HG03558 (cell line): ENCODE measurements around the gene TMEM106C.
A peak's percentile ranks its signal among the peaks of the same experiment; 100 is the strongest.

Experiments
- ATAC-seq: cut with Tn5 transposase; IDR thresholded peaks from one replicate; pipeline ENCODE4 v1.9.1; 2021; ENCODE audit warnings: moderate number of reproducible peaks; ENCODE audit not compliant: unreplicated experiment; ENCODE audit errors: extremely low read depth

TMEM106C gene

GRCh38 chr12:47990351-47991105 lies 27.1 kb downstream of the TMEM106C start:
- peak; percentile 89 for ATAC-seq

GRCh38 chr12:47991106-47992061 lies 28.0 kb downstream of the TMEM106C start:
- ATAC-seq = no peak

DNA sequence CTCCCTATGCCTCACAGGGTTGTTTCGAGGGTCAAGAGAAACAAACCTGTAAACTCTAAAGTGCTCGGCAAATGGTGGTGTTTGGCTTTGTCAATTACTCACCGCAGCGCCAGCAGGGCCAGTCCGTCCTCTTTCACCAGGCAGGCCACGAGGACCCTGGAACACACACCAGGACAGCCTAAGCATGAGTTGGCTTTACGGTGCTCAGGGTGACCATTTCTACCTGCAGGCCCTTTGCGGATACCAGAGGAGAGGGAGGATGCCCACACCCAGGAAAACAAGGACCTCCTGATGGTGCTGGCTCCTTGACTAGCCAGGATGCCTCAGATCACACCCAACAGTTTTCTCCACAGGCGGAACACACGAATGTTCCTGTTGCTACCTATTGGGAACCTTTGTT lies 29.4 kb downstream of the TMEM106C start:
- no peak for ATAC-seq

DNA sequence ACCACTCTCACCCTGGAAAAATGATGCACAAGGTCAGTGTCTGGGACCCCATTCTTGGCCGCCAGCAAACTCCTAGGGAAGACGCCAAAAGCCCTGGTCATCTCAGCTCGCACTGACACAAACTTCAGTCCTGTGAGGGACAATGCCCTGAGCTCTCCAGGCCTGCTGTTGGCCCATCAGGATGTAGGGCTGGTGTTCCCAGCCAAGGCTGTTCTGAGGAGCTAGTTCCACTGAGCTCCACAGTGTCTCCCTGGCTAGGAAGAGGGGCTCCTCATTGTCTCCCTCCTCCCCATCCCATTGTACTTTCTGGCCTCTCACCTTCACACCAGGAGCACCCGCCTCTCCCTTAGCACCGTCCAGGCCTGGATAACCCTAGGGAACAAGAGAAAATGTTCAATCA lies 30.1 kb downstream of the TMEM106C start:
- ATAC-seq = no peak

- no peak for ATAC-seq
Observed at GRCh38 chr12:47995981-47996401, 32.6 kb downstream of the TMEM106C start.

DNA sequence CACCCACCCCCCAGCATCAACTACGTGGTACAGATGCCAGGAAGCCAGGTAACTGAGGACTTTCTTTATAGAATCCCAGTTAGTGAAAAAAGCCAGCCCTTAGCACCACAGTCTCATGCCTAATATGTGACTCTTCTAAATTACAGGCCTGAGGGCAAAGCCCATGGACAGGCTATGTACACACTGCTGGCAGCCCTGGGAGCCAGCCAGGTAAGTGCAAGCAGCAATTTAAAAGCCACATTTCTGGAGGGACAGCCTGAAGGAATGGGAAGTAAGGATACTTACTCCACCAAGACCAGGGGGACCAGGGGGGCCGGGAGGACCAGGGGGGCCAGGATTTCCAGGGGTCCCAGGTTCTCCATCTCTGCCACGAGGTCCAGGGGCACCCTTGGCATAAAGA lies 33.9 kb downstream of the TMEM106C start:
- ATAC-seq = no peak

GRCh38 chr12:47999816-48000215 lies 36.4 kb downstream of the TMEM106C start:
- no peak for ATAC-seq

- no peak for ATAC-seq
Observed at GRCh38 chr12:48000878-48001504, 37.6 kb downstream of the TMEM106C start.

DNA sequence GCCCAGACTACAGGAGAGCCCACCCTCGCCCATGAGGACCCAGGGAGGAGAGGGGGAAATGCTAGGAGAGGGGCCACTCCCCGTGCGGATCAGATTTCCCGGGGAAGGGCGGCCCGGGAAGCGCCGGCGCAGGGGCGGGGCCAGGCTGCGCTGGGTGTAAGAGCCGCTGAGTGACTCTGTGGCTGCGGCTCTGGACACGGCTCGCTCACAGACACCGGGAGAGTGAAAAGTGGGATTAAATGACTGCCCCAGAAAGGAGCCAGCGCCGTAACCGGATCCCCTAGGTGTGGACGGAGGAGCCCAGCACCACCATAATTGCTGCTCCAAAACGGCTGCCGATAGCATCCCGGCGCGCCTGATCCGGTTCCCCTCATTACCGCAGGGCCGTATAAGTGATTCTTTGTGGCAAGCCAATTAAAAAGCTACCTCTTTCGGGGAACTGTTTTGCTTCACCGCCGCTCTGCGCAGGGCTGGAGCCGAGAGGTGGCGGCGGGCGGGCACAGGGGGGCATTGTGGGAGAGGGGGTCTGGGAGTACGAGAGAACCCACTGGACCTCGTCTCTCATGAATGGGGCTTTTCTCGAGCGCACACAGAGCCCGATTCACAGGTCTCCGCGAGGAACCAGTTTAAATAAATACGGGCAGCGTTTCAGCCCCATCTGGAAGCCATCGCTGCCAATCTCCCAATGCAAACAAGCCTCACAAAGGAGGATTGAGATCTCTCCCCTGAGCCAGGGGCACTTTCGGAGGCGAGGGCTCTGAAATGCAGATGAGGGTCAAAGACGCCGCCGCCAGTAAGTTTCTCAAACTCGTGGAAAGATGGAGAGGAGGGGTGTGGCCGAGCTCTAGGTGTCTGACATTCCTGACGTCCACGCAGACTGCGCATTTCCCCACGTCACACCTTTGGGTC lies 38.4 kb downstream of the TMEM106C start:
- ATAC-seq = no peak

GRCh38 chr12:48002414-48002730 lies 39.0 kb downstream of the TMEM106C start:
- no peak for ATAC-seq

- ATAC-seq = no peak
Observed at GRCh38 chr12:48002773-48003218, 39.4 kb downstream of the TMEM106C start.

DNA sequence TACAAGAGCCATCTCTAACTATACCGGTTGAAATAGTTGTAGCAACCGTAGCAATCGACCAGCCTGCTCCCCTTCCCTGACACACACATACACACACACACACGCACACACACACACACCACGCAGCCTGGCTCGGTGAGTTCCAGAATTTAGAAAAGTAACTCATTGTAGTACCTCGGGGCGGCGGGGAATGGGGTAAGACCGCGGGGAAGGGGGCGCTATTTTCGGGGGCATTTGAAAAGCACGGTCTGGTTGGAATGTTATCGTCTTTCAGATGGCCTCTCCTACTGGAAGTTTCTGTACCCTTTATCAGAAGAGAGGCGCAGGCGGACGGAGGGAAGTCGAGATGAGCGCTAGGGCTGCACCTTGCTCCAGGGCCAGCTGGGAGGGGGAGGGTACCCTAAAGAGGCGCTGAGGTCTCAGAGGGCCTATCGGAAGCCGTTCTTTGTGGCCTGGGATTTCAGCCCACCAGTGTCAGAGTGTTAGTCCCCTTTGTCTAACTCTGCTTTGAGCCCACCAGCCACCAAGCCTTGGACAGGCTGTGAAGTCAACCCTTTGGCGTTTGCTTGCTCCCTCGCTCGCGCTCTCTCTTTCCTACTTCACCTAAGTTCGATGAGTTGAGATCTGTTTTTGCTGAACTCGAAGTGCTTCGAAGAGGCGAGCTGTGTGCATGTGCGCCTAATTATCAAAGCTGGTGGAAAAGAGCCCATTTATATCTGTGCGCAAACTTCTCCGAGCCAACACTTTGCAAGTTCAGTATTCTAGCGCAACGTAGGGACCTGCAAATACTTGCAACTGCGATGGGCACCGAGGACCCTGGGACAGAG lies 40.0 kb downstream of the TMEM106C start:
- ATAC-seq = no peak

DNA sequence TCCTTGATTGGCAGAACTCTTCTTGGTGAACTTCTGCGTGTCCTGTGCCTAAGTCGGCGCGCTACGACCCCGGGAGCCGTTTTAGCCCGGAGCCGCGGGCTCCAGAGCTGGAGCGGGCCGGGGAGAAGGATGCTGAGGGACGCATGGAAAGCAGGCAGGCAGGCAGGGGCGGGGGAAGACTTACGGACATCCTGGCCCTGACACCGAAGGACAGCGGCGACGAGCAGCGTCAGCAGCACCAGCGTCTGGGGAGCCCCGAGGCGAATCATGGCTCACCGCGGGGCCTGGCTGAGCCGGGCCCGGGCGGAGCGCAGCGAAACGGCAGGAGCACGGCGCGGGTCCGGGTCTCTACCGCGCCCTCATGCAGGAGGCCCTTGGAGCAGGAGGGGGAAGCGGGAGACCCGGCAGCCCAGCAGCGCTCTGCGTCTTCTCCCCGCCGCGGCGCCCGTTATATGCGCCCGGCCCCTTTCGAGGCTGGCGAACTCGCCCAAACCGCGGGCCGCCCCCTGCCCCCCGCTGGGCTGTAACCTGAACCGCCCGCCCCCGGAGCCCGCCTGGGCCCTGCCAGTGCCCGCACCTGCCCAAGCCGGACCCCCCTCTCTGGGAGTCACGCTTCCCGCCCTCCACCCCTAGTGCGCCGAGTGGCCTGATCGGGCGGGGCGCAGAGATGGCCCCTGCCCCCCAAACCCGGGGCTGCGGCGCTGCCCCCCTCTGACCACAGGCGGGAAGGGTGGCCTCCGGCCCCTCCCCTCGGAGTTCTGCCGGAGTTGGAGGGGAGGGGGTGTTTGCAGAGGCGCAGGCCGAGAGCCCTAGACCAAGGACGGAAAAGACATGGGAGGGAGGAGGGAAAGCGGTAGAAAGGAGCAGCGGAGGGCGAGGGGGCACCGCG lies 40.9 kb downstream of the TMEM106C start, which contains the start of gene COL2A1:
Gene COL2A1 (minus strand): TSS at position 424 of the 889 bp plus-strand sequence. CDS start 155 bp downstream, at position 269.
- no peak for ATAC-seq

DNA sequence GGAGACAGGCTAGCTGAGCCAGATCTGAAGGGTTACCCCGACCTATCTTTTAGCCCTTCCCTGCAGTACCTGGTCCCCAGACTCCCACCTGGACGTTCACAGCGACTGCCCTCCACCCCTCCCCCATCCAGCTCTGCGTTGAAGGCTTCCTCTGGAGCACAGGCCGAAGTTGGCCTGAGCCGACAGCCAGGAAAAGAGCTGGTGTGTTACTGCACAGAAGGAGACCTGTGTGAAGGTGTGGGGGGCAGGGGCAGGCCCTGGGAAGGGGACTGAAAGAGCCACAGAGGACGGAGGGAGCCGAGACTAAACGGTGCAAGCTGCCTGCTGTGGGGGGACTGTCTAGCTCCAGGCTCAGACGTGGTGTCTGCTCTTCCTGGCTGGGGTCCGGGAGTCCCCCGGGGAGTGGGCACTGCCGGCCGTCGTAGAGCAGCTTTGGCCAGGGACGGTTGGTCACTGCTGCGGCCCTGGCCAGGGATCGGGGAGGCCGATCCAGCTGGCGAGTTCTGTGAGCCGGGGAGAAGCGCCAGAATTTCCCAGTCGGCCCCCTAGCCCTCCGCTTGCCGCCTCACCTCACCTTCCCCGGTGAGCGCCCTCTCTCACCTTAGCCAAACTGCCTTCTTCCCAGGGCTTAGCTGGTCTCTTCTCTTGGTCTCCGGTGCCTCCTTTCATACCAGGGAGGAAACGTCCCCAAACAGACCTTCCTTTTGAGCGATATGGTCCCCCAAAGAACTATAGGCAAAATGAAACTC lies 41.8 kb downstream of the TMEM106C start:
- ATAC-seq = no peak

- ATAC-seq = no peak
Observed at GRCh38 chr12:48005750-48006021, 42.3 kb downstream of the TMEM106C start.

- ATAC-seq = no peak
Observed at GRCh38 chr12:48007206-48007605, 43.8 kb downstream of the TMEM106C start.

DNA sequence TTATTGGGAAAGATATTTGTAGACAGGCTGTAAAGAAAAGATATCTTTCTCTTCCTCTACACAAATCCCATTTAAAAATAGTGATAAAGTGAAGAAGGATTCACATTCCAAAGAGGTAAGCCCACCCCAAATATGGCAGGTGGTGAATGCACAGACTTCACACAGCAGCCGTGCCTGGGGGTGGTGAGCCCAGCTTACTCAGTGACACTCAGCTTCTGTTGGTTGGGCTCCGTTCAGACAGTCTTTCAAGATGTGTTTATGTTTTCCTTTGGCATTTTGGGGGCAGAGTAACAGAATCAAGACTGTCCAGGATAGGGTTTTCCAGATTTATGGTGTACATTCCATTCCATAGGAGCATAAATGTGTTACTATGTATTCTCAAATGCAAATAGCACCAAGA lies 45.0 kb downstream of the TMEM106C start:
- ATAC-seq = no peak

DNA sequence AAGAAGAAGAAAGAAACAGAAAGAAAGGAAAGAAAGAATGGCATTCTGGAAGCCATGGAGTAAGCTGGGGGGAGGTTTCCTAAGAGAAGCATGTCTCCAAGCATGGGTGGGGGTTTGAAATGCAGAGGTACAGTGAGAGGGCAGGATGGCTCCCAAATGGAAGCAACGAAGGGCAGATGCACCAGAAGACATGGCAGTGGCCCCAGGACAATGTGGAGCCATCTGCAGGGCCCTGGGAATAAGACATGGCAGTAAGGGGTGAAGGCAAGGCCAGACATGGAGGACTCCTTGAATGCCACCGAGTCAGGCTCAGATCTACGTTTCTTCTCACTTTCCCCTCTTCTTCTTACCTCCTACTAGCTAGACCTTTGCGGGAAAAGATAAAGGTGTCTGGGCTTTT lies 45.6 kb downstream of the TMEM106C start:
- ATAC-seq = no peak
